Left cardiac atrium (tissue), 4 donors: ENCODE data around the gene CRACDL. TPM values are rescaled to one million over a fixed set of nuclear protein-coding genes. Genes with fewer than 3 reads are reported as not detected.
"Not testable (repeated sequence)": the region's sequence is repeated elsewhere in the genome, so short reads cannot be mapped to it uniquely, and the experiment has no call there.

Source experiments
- ATAC-seq, 2 donors: fragments of 200-7000 bp; cut with Tn5 transposase; one replicate each; pipeline ENCODE4 v1.9.1; 2020; ENCODE audit warnings: mild to moderate bottlenecking in 2 of 2, moderate library complexity in 2 of 2
- DNase-seq: peaks from one replicate; pipeline ENCODE4 v3.0.0-alpha.2; 2020
- intact Hi-C, 2 donors: fragments of 100-400 bp; cut with DNase I; formaldehyde crosslinking; loops; one replicate each; pipeline versions ENCODE4 v1.14.1 to v1.15.1; 2022 to 2023
- total RNA-seq, 2 donors: library from RNA; stranded (reverse); fragmentation: NEBNext Ultra II Directional; extraction: Animal tissue kit (Norgen Biotek cat#: 25700); gene quantifications; one replicate each; pipeline ENCODE4 v1.2.1, GENCODE V29; 2021
- donor health status: DM: no; HTN: yes; CAD: no.
- donor health status: DM: no; HTN: yes; CAD: no; lungs with severe emphysema.
- donor health status: DM: yes; HTN: yes; CAD: no.
- donor health status: Dilated cardiomyopathy.

CRACDL gene
- total RNA-seq, 2 donors from 2014 or later = 5.7 to 7.7 TPM

DNA sequence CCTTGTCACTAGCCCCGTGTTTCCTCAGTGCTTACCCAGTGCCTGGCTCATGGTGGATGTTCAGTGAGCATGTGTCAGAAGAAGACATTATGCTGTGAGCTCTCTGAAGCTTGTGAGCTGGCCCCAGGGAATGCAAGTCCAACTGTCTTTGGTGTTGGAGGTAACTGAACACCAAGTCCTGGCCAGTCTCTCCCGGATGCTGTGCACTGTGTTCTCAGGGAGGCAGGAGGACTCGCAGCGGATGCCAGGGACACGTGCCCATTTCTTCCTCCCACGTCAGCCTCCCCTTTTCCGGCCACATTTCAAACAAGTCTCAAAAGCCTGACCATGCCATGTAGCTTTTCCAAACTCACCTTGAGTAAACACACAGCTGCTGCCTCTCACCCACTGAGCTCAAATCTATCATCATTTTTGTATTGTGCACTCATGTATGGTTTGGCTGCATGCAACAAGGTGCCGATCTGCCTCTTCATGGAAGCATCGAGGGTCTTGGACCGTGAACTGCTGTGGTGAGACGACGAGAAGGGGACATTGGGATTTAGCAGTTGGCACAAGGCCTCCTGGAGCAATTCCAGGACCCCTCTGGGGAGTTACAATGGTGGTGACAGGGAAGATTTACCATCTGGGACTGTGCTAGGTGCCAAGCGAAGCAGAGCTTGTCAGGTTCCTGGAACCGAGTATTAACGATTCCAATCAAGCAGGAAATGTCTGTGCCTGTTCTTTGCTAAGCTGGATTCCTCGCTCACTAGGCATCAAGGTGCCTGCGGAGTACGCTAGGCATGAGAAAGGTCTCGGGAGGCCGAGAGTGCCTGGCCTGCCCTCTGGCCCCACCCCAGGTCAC, 160.7 kb downstream of the CRACDL start:
- intact Hi-C loops = no loop called here
- no peak for DNase-seq
- ATAC-seq = peak in 1 of 2 donors; percentile 40

- intact Hi-C loops = no loop called here
These were observed 162.1 kb downstream of the CRACDL start for GRCh38 chr2:98773907-98774306.

GRCh38 chr2:98773169-98773568, 162.9 kb downstream of the CRACDL start:
- ATAC-seq = no peak
- intact Hi-C loops = no loop called here
- DNase-seq = no peak

More at GRCh38 chr2:98773907-98774306, 162.1 kb downstream of the CRACDL start:
- DNase-seq (no peak), ATAC-seq (no peak)

- ATAC-seq (peak in 1 of 2 donors; percentile 9), DNase-seq (no peak)
- intact Hi-C loops = no loop called here
These were observed 163.5 kb downstream of the CRACDL start for GRCh38 chr2:98772536-98772935.

DNA sequence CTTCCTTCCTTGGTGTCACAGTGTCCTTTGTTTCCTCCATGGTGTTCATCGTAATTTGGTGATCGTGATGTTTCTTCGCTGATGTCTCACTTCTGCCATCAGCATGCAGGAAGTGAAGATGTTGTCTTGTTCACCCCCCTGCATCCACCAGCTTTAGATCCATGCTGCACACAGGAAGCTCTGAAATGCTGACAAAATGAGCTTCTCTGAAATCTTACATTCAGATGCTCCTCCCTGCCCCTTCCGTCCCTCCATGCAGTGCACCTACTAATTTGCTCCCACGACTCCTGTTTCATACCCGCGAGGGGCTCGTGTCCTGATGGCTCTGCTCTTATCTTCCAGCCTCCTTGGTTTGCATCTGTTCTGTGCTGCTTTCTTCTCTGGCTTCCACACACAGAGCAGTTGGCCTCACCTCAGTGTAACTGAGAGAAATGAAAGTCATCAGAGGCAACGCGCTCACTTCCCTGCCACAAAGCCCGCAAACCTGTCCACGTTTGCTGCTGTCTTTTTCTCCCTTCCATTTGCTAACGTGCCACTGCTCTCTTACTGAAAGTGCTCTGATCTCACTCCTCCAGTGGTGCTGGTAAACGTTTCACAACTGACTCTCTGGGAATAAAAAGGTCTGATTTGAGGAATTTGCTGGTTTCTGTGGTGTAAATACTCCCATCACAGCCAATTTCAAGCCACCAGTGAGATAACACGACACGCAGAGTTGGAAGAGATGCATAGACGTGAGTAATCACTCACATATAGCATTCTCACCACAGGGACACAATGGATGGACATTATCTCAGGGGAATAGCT, 164.1 kb downstream of the CRACDL start:
- no peak for DNase-seq
- intact Hi-C loops = no loop called here
- peak; percentile 20 to 40 for ATAC-seq

- DNase-seq = no peak
- no peak for ATAC-seq
- intact Hi-C loops = no loop called here
These were observed 164.8 kb downstream of the CRACDL start for GRCh38 chr2:98771264-98771663.

DNA sequence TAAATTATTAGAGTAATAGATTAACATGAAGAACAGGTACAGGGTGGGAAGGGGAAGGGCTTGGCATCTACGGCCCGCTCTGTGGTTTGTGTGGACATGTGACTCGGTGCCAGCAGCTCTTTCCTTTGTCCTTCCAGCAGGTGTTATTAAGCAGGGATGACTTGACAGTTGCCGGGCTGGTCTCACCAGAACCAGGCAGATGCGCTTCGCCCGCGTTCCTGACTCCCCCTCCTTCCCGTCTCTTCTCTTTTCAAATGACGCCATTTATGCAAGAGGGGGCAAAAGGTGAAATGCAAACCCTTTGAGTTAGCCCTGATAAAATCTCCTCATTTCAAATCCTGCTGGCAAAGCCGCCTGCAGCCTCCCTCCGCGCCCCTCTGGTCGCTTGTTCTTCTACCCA, 166.2 kb downstream of the CRACDL start:
- ATAC-seq (no peak), DNase-seq (no peak)
- intact Hi-C loops = no loop called here

- intact Hi-C loops = no loop called here
- DNase-seq = no peak
- no peak for ATAC-seq
These were observed 166.9 kb downstream of the CRACDL start for GRCh38 chr2:98769114-98769476.

GRCh38 chr2:98768384-98769113, 167.5 kb downstream of the CRACDL start:
- intact Hi-C loops = no loop called here
- peak; percentile 21 to 45 for ATAC-seq
- no peak for DNase-seq

- ATAC-seq (no peak), DNase-seq (no peak)
- intact Hi-C loops = no loop called here
These were observed 171.5 kb downstream of the CRACDL start for GRCh38 chr2:98764499-98764898.

DNA sequence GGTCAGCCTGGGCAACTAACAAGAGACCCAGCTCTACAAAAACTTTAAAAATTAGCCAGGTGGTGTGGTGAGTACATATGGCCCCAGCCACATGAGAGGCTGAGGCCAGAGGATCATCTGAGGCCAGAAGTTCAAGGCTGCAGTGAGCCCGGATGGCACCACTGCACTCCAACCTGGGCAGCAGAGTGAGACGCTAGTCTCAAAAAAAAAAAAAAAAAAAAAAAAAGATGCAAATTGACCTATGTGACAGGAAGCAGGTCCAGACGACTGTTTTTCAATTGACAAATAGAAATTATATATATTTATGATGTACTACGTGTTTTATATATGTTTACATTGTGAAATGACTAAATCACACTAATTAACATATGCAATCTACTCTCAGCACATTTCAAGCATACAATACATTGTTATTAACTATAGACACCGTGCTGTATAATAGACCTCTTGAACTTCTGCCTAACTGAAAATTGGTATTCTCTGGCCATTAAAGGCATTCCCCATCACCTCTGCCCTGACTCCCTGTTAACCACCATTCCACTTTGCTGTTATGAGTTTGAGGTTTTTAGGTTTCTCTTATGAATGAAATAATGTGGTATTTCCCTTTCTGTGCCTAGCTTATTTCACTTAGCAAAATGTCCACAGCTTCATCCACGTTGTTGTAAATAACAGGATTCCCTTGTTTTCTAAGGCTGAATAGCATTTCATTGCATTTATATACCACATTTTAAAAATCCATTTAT, 172.6 kb downstream of the CRACDL start:
- no peak for ATAC-seq
- no peak for DNase-seq
- intact Hi-C loops = no loop called here

- intact Hi-C loops = no loop called here
- ATAC-seq = no peak
These were observed 174.1 kb downstream of the CRACDL start for GRCh38 chr2:98761909-98762308.

GRCh38 chr2:98761267-98761781, 174.7 kb downstream of the CRACDL start:
- intact Hi-C loops = no loop called here
- DNase-seq (no peak), ATAC-seq (no peak)

More at GRCh38 chr2:98761909-98762308, 174.1 kb downstream of the CRACDL start:
- no peak for DNase-seq

GRCh38 chr2:98759827-98760625, 176.0 kb downstream of the CRACDL start:
- intact Hi-C loops = no loop called here

DNA sequence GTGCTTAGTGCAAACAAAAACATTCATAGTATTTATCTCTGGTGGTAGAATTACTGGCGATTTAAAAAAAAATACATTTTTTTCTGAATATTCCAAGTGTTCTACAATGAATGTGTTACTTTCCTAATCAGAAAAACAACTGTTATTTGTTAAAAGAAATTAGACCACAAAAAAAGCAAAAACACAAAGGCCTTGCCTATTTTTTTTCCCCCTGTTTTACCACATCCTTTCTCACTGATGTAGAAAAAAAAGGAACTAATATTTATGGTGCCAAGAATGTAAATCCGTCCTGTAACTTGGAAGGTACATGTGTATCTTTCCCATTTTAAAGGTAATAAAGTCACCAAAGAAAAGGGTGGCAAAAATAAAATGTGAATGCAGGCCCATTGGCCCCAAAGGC, 176.7 kb downstream of the CRACDL start:
- DNase-seq (no peak), ATAC-seq (no peak)
- intact Hi-C loops = no loop called here

More at GRCh38 chr2:98759827-98760625, 176.0 kb downstream of the CRACDL start:
- ATAC-seq (no peak), DNase-seq (no peak)

- intact Hi-C loops = no loop called here
- ATAC-seq = peak; percentile 81 to 96
- DNase-seq = peak; percentile 78
These were observed 178.1 kb downstream of the CRACDL start for GRCh38 chr2:98757904-98758421.

GRCh38 chr2:98753801-98754200, 182.2 kb downstream of the CRACDL start:
- intact Hi-C loops = no loop called here
- ATAC-seq (no peak), DNase-seq (no peak)

DNA sequence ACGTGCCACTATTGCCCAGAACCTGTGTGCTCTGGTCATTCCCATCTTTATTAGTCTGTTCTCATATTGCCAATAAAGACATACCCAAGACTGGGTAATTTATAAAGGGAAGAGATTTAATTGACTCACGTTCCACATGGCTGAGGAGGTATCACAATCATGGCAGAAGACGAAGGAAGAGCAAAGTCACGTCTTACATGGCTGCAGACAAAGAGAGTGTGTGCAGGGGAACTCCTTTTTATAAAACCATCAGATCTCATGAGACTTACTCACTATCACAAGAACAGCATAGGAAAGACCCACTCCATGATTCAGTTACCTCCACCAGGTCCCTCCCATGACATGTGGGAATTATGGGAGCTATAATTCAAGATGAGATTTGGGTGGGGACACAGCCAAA, 183.3 kb downstream of the CRACDL start:
- ATAC-seq, intact Hi-C loops, DNase-seq: not testable (repeated sequence)
